ENCODE results near the gene PHYHD1. TPM values are rescaled to one million over a fixed set of nuclear protein-coding genes. Genes with fewer than 3 reads are reported as not detected.

PHYHD1 gene
- polyA plus RNA-seq, 2 of the 4 experiments (the other 2 are of a cell fraction): not detected

DNA sequence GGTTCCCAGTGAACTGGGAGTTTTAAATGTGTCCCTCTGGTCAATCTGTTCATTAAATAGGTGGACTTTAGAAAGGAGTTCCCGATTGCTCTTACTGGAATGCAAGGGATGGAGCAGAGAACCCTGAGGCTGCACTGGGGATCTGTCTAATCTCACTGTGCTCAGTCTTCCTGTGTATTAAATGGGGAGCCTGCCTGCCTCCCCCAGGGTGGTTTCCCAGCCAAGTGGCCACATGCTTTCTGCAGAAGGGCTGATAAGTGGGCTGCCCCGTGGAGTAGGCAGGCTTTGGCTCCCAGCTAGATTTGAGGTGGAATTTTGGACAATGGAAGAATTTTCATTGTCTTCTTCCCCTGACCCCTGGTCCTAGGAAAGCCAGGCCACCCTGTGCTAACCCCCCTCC lies 14.0 kb upstream of the PHYHD1 start:
- CTCF ChIA-PET: interaction anchor here (1.8 to 3.6 kb wide), 2 partner anchors 21 to 55 kb away, joined by 4 to 24 read pairs; no protein-coding TSS in a partner anchor
- no peak overlapping the region for H3K4me2 ChIP-seq
- peaks cover 47% of the 10 kb centered on the region for H3K4me1 ChIP-seq
- POLR2A ChIA-PET: no interaction called here
- 52% methylated on average over 2 of the region's 2 CpGs for WGBS (ENCODE audit: missing lambda C conversion rate)
- TF ChIP-seq KDM5A (IDR thresholded peaks at IDR 0.05): no peak
- TF ChIP-seq JUNB (IDR thresholded peaks at IDR 0.05): no peak
- TF ChIP-seq, protein P1, sequence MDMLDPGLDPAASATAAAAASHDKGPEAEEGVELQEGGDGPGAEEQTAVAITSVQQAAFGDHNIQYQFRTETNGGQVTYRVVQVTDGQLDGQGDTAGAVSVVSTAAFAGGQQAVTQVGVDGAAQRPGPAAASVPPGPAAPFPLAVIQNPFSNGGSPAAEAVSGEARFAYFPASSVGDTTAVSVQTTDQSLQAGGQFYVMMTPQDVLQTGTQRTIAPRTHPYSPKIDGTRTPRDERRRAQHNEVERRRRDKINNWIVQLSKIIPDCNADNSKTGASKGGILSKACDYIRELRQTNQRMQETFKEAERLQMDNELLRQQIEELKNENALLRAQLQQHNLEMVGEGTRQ (IDR thresholded peaks at IDR 0.05): no peak
- no peak for TF ChIP-seq SMC3 (IDR thresholded peaks at IDR 0.05)
- no peak for TF ChIP-seq RAD21 (conservative IDR thresholded peaks at IDR 0.05 in 1 of 2, IDR thresholded peaks at IDR 0.05 in 1 of 2)
- no peak for TF ChIP-seq CEBPB (IDR thresholded peaks at IDR 0.05)
- TF ChIP-seq ZNF302 (CRISPR knock-in tag; IDR thresholded peaks at IDR 0.05): no peak
- TF ChIP-seq, protein P2, sequence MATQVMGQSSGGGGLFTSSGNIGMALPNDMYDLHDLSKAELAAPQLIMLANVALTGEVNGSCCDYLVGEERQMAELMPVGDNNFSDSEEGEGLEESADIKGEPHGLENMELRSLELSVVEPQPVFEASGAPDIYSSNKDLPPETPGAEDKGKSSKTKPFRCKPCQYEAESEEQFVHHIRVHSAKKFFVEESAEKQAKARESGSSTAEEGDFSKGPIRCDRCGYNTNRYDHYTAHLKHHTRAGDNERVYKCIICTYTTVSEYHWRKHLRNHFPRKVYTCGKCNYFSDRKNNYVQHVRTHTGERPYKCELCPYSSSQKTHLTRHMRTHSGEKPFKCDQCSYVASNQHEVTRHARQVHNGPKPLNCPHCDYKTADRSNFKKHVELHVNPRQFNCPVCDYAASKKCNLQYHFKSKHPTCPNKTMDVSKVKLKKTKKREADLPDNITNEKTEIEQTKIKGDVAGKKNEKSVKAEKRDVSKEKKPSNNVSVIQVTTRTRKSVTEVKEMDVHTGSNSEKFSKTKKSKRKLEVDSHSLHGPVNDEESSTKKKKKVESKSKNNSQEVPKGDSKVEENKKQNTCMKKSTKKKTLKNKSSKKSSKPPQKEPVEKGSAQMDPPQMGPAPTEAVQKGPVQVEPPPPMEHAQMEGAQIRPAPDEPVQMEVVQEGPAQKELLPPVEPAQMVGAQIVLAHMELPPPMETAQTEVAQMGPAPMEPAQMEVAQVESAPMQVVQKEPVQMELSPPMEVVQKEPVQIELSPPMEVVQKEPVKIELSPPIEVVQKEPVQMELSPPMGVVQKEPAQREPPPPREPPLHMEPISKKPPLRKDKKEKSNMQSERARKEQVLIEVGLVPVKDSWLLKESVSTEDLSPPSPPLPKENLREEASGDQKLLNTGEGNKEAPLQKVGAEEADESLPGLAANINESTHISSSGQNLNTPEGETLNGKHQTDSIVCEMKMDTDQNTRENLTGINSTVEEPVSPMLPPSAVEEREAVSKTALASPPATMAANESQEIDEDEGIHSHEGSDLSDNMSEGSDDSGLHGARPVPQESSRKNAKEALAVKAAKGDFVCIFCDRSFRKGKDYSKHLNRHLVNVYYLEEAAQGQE (IDR thresholded peaks at IDR 0.05): no peak
- no peak for TF ChIP-seq BHLHE40 (IDR thresholded peaks at IDR 0.05; ENCODE audit: low read depth, low read length)
- TF ChIP-seq PHF8 (IDR thresholded peaks at IDR 0.05; ENCODE audit: borderline replicate concordance, low read depth): no peak
- TF ChIP-seq, protein P3, sequence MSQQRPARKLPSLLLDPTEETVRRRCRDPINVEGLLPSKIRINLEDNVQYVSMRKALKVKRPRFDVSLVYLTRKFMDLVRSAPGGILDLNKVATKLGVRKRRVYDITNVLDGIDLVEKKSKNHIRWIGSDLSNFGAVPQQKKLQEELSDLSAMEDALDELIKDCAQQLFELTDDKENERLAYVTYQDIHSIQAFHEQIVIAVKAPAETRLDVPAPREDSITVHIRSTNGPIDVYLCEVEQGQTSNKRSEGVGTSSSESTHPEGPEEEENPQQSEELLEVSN (IDR thresholded peaks at IDR 0.05; ENCODE audit: borderline replicate concordance, low read depth): no peak
- no peaks in the 10 kb centered on the region for H3K9me3 ChIP-seq
- no peak overlapping the region for H3K4me3 ChIP-seq
- no peak for FAIRE-seq
- DNase-seq (ENCODE audit: low read depth in 1 of 2, low spot score in 1 of 2): no peak
- no peak overlapping the region for H3K27ac ChIP-seq
- no peak for ATAC-seq

DNA sequence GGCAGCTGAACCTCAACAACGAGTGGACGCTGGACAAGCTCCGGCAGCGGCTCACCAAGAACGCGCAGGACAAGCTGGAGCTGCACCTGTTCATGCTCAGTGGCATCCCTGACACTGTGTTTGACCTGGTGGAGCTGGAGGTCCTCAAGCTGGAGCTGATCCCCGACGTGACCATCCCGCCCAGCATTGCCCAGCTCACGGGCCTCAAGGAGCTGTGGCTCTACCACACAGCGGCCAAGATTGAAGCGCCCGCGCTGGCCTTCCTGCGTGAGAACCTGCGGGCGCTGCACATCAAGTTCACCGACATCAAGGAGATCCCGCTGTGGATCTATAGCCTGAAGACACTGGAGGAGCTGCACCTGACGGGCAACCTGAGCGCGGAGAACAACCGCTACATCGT lies 12.4 kb upstream of the PHYHD1 start:
- ATAC-seq (no peak), DNase-seq (ENCODE audit: low read depth in 1 of 2, low spot score in 1 of 2) (no peak), FAIRE-seq (no peak)
- H3K4me1 ChIP-seq: peaks cover 47% of the 10 kb centered on the region
- 98% methylated on average over 24 of the region's 24 CpGs for WGBS (ENCODE audit: missing lambda C conversion rate)
- H3K4me2 ChIP-seq: no peak overlapping the region
- no peaks in the 10 kb centered on the region for H3K9me3 ChIP-seq
- no peak overlapping the region for H3K27ac ChIP-seq
- H3K4me3 ChIP-seq: no peak overlapping the region
- TF ChIP-seq EHF (CRISPR knock-in tag; IDR thresholded peaks at IDR 0.05): no peak
- no peak for TF ChIP-seq FOSL2 (IDR thresholded peaks at IDR 0.05)
- no peak for TF ChIP-seq FOSL2 (CRISPR knock-in tag; IDR thresholded peaks at IDR 0.05)
- TF ChIP-seq ZNF302 (CRISPR knock-in tag; IDR thresholded peaks at IDR 0.05): no peak
- TF ChIP-seq HOXB5 (CRISPR knock-in tag; IDR thresholded peaks at IDR 0.05): no peak
- TF ChIP-seq CEBPB (IDR thresholded peaks at IDR 0.05): no peak
- POLR2A ChIA-PET: no interaction called here
- CTCF ChIA-PET: interaction anchor here (0.8 to 3.2 kb wide), 11 partner anchors 13 to 90 kb away, joined by 3 to 21 read pairs (median 4); partner anchors contain the start of genes KYAT1, LRRC8A and PHYHD1

DNA sequence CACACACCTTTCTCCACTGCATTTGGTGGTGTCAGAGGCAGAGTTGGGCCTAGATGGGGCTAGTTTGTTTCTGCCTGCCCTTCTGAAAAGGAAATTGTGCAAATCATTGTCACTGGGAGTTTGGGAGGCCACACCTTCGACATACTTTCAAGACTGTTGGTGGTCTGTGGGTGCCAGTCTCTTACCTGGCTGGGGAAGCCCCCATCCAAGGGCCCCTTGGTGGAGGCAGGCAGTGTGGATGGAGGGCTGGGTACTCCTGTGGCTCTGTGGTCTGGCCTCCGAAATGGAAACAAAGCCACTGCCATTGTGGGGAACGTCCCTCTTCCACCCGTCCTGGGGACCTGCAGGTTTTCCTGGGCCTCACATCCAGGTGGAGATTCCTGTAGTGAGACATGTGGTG lies 10.9 kb upstream of the PHYHD1 start:
- CTCF ChIA-PET: interaction anchor here (1.4 to 3.2 kb wide), 5 partner anchors 14 to 46 kb away, joined by 5 to 21 read pairs (median 6); partner anchors contain the start of genes KYAT1 and LRRC8A
- POLR2A ChIA-PET: no interaction called here
- peak overlapping the region; percentile 91 to 97; a peak in 4 of 6 replicates for H3K27ac ChIP-seq
- no peak overlapping the region for H3K4me2 ChIP-seq
- no peaks in the 10 kb centered on the region for H3K9me3 ChIP-seq
- WGBS (ENCODE audit: missing lambda C conversion rate): 97% methylated on average over 4 of the region's 4 CpGs
- H3K4me3 ChIP-seq: no peak overlapping the region
- peaks cover 47% of the 10 kb centered on the region for H3K4me1 ChIP-seq
- no peak for DNase-seq (ENCODE audit: low read depth in 1 of 2, low spot score in 1 of 2)
- no peak for FAIRE-seq
- ATAC-seq: no peak
- TF ChIP-seq JUNB (IDR thresholded peaks at IDR 0.05) (no peak), EP300 (IDR thresholded peaks at IDR 0.05) (no peak), TFCP2L1 (CRISPR knock-in tag; IDR thresholded peaks at IDR 0.05) (no peak), NR3C1 (IDR thresholded peaks at IDR 0.05) (no peak), MYC (IDR thresholded peaks at IDR 0.05; ENCODE audit: borderline replicate concordance, low read length) (no peak), POLR2AphosphoS2 (conservative IDR thresholded peaks at IDR 0.05; ENCODE audit: low read length) (no peak), EHMT2 (IDR thresholded peaks at IDR 0.05; ENCODE audit: low read depth) (no peak), RAD21 (conservative IDR thresholded peaks at IDR 0.05 in 1 of 2, IDR thresholded peaks at IDR 0.05 in 1 of 2) (no peak), RARB (CRISPR knock-in tag; IDR thresholded peaks at IDR 0.05) (no peak)
- TF ChIP-seq, protein P4, sequence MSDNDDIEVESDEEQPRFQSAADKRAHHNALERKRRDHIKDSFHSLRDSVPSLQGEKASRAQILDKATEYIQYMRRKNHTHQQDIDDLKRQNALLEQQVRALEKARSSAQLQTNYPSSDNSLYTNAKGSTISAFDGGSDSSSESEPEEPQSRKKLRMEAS (IDR thresholded peaks at IDR 0.05): no peak
- TF ChIP-seq, protein P5, sequence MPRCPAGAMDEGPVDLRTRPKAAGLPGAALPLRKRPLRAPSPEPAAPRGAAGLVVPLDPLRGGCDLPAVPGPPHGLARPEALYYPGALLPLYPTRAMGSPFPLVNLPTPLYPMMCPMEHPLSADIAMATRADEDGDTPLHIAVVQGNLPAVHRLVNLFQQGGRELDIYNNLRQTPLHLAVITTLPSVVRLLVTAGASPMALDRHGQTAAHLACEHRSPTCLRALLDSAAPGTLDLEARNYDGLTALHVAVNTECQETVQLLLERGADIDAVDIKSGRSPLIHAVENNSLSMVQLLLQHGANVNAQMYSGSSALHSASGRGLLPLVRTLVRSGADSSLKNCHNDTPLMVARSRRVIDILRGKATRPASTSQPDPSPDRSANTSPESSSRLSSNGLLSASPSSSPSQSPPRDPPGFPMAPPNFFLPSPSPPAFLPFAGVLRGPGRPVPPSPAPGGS (IDR thresholded peaks at IDR 0.05): no peak
- TF ChIP-seq, protein P2 (IDR thresholded peaks at IDR 0.05): no peak

All from A549 (cell line).